Ishikawa (cell line): ENCODE results near the gene QSOX1.

Experiments used
- CEBPB ChIP-seq: IDR thresholded peaks from 2 replicates; pipeline ENCODE4 v1.6.1; 2012
- CREB1 ChIP-seq: IDR thresholded peaks from 2 replicates; pipeline ENCODE4 v1.6.1; 2012; ENCODE audit warnings: low read depth
- EGR1 ChIP-seq: IDR thresholded peaks from 2 replicates; pipeline ENCODE4 v1.6.1; 2012
- EP300 ChIP-seq: IDR thresholded peaks from 2 replicates; pipeline ENCODE4 v1.6.1; 2012; ENCODE audit warnings: borderline replicate concordance
- FOXM1 ChIP-seq: IDR thresholded peaks from 2 replicates; pipeline ENCODE4 v1.6.1; 2012; ENCODE audit warnings: low read depth, borderline replicate concordance
- MAX ChIP-seq: IDR thresholded peaks from 2 replicates; pipeline ENCODE4 v1.6.1; 2012
- NFIC ChIP-seq: IDR thresholded peaks from 2 replicates; pipeline ENCODE4 v1.6.1; 2012
- RAD21 ChIP-seq: IDR thresholded peaks from 2 replicates; pipeline ENCODE4 v1.6.1; 2012; ENCODE audit warnings: low read depth
- TAF1 ChIP-seq: IDR thresholded peaks from 2 replicates; pipeline ENCODE4 v1.6.1; 2012; ENCODE audit warnings: low read depth, mild to moderate bottlenecking
- TCF12 ChIP-seq: IDR thresholded peaks from 2 replicates; pipeline ENCODE4 v1.6.1; 2012; ENCODE audit warnings: low read depth
- TEAD4 ChIP-seq: IDR thresholded peaks from 2 replicates; pipeline ENCODE4 v1.6.1; 2012
- YY1 ChIP-seq: IDR thresholded peaks from 2 replicates; pipeline ENCODE4 v1.6.1; 2012; ENCODE audit warnings: low read depth
- ZBTB7A ChIP-seq: IDR thresholded peaks from 2 replicates; pipeline ENCODE4 v1.6.1; 2012; ENCODE audit warnings: low read depth
- TF ChIP-seq, protein P1 (sequence below): IDR thresholded peaks from 2 replicates; pipeline ENCODE4 v1.6.1; 2012
- TF ChIP-seq, protein P2 (sequence below): IDR thresholded peaks from 2 replicates; pipeline ENCODE4 v1.6.1; 2012; ENCODE audit warnings: low read depth, mild to moderate bottlenecking

The QSOX1 gene

GRCh38 chr1:180154003-180154324 is 705 bp upstream of the QSOX1 start:
- TF ChIP-seq YY1 (no peak), EP300 (no peak), TAF1 (no peak), FOXM1 (no peak), TEAD4 (no peak), CREB1 (no peak), CEBPB (no peak), EGR1 (no peak), ZBTB7A (no peak), NFIC (no peak), MAX (no peak)
- TF ChIP-seq, protein P1, sequence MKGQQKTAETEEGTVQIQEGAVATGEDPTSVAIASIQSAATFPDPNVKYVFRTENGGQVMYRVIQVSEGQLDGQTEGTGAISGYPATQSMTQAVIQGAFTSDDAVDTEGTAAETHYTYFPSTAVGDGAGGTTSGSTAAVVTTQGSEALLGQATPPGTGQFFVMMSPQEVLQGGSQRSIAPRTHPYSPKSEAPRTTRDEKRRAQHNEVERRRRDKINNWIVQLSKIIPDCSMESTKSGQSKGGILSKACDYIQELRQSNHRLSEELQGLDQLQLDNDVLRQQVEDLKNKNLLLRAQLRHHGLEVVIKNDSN = no peak
- TF ChIP-seq, protein P2, sequence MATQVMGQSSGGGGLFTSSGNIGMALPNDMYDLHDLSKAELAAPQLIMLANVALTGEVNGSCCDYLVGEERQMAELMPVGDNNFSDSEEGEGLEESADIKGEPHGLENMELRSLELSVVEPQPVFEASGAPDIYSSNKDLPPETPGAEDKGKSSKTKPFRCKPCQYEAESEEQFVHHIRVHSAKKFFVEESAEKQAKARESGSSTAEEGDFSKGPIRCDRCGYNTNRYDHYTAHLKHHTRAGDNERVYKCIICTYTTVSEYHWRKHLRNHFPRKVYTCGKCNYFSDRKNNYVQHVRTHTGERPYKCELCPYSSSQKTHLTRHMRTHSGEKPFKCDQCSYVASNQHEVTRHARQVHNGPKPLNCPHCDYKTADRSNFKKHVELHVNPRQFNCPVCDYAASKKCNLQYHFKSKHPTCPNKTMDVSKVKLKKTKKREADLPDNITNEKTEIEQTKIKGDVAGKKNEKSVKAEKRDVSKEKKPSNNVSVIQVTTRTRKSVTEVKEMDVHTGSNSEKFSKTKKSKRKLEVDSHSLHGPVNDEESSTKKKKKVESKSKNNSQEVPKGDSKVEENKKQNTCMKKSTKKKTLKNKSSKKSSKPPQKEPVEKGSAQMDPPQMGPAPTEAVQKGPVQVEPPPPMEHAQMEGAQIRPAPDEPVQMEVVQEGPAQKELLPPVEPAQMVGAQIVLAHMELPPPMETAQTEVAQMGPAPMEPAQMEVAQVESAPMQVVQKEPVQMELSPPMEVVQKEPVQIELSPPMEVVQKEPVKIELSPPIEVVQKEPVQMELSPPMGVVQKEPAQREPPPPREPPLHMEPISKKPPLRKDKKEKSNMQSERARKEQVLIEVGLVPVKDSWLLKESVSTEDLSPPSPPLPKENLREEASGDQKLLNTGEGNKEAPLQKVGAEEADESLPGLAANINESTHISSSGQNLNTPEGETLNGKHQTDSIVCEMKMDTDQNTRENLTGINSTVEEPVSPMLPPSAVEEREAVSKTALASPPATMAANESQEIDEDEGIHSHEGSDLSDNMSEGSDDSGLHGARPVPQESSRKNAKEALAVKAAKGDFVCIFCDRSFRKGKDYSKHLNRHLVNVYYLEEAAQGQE = no peak

GRCh38 chr1:180155182-180155682 is 563 bp downstream of the QSOX1 start:
- TF ChIP-seq ZBTB7A = no peak
- TF ChIP-seq, protein P1 = no peak
- TF ChIP-seq NFIC = no peak
- TF ChIP-seq YY1 = no peak
- TF ChIP-seq CREB1 = no peak
- no peak for TF ChIP-seq CEBPB
- TF ChIP-seq TEAD4 = no peak
- TF ChIP-seq TAF1 = no peak

- TF ChIP-seq TCF12 = no peak
- no peak for TF ChIP-seq EP300
- no peak for TF ChIP-seq ZBTB7A
- TF ChIP-seq CEBPB = no peak
- TF ChIP-seq MAX = no peak
- no peak for TF ChIP-seq EGR1
- TF ChIP-seq RAD21 = no peak
- TF ChIP-seq, protein P1 = no peak
- TF ChIP-seq, protein P2 = no peak
- TF ChIP-seq TEAD4 = no peak
- TF ChIP-seq CREB1 = no peak
- TF ChIP-seq TAF1 = no peak
- no peak for TF ChIP-seq YY1
- TF ChIP-seq NFIC = no peak
- TF ChIP-seq FOXM1 = no peak
Measured at GRCh38 chr1:180156201-180156600, 1.5 kb downstream of the QSOX1 start.

GRCh38 chr1:180156631-180157091 is 2.0 kb downstream of the QSOX1 start:
- no peak for TF ChIP-seq CEBPB
- no peak for TF ChIP-seq YY1
- TF ChIP-seq CREB1 = no peak
- TF ChIP-seq TAF1 = no peak
- no peak for TF ChIP-seq EP300
- TF ChIP-seq TCF12 = no peak
- no peak for TF ChIP-seq TEAD4

- TF ChIP-seq CREB1 (no peak), YY1 (no peak), TCF12 (no peak), CEBPB (no peak), ZBTB7A (no peak), MAX (no peak), TAF1 (no peak), NFIC (no peak), EP300 (no peak), FOXM1 (no peak)
- TF ChIP-seq, protein P2 = no peak
- TF ChIP-seq, protein P1 = no peak
Measured at GRCh38 chr1:180157108-180157507, 2.4 kb downstream of the QSOX1 start.
